GM12878 (cell line): Measurements from ENCODE around the gene EVC. TPM values are rescaled to one million over a fixed set of nuclear protein-coding genes. Genes with fewer than 3 reads are reported as not detected.

Experiments used
- ATAC-seq: fragments of 200-7000 bp; cut with Tn5 transposase; 3 replicates; pipeline ENCODE4 v1.9.1; 2020; ENCODE audit warnings: mild to moderate bottlenecking, moderate library complexity
- BruUV-seq: library from RNA; stranded (reverse); fragments of 400-500 nt; replicated peaks from 2 replicates; lab custom pipeline; 2021; lab: Mats Ljungman, UMichigan
- CTCF ChIA-PET: fragments of 300-600 bp; sonication (Branson Sonifier 250); formaldehyde crosslinking; extraction: SDS; loops from one replicate; lab custom pipeline; 2021; ENCODE audit warnings: inconsistent platforms; lab: Yijun Ruan, JAX
- POLR2A ChIA-PET: fragments of 350-600 bp; formaldehyde crosslinking; extraction: SDS; loops from one replicate; lab custom pipeline; 2021; ENCODE audit warnings: inconsistent platforms; lab: Charles Lee
- RAD21 ChIA-PET: fragments of 300-600 bp; sonication (Branson Sonifier 250); formaldehyde crosslinking; loops from one replicate; lab custom pipeline; 2023; ENCODE audit warnings: antibody characterized with exemption; ENCODE audit not compliant: unreplicated experiment; lab: Charles Lee
- SMC1A ChIA-PET: fragments of 300-600 bp; sonication (Branson Sonifier 250); formaldehyde crosslinking; loops from one replicate; lab custom pipeline; 2023; ENCODE audit not compliant: unreplicated experiment, uncharacterized antibody; lab: Charles Lee
- DNase-seq: peaks from one replicate; pipeline ENCODE4 v3.0.0-alpha.2; 2011; ENCODE audit warnings: low read depth, low spot score
- FAIRE-seq: peaks from 3 replicates; lab custom pipeline; 2011; peaks lifted over from hg19 to GRCh38; lab: Jason Lieb, UNC
- H2AFZ ChIP-seq: 2 replicates; pipeline ENCODE4 v1.6.0; 2011; ENCODE audit warnings: low read depth, low read length, control low read depth; ENCODE audit not compliant: control insufficient read depth
- H3K27ac ChIP-seq: 2 replicates; pipeline ENCODE4 v1.5.1; 2011; ENCODE audit warnings: control low read depth; ENCODE audit not compliant: control insufficient read depth, insufficient read depth
- H3K27me3 ChIP-seq, 2 experiments: replicated peaks in 1 of 2; 2 replicates each; pipeline versions ENCODE4 v1.6.0 to v1.6.1; 2011; ENCODE audit warnings: low read length in 1 of 2; ENCODE audit not compliant: control insufficient read depth in 2 of 2, insufficient read depth in 2 of 2
- H3K36me3 ChIP-seq, 2 experiments: 2 replicates each; pipeline ENCODE4 v1.5.1; 2011; ENCODE audit warnings: low read length in 1 of 2; ENCODE audit not compliant: control insufficient read depth in 2 of 2, insufficient read depth in 2 of 2
- H3K4me1 ChIP-seq: 2 replicates; pipeline ENCODE4 v1.6.1; 2011; ENCODE audit warnings: mild to moderate bottlenecking, low read length, moderate library complexity, mixed read lengths; ENCODE audit not compliant: control insufficient read depth, insufficient read depth
- H3K4me2 ChIP-seq: 2 replicates; pipeline ENCODE4 v1.6.0; 2011; ENCODE audit warnings: control low read depth; ENCODE audit not compliant: control insufficient read depth, insufficient read depth
- H3K4me3 ChIP-seq: fragments of 200-600 bp; sonication (generic); 2 replicates; pipeline ENCODE4 v1.5.1; 2016
- H3K79me2 ChIP-seq: 2 replicates; pipeline ENCODE4 v1.6.0; 2011; ENCODE audit warnings: low read length; ENCODE audit not compliant: control insufficient read depth, insufficient read depth
- H3K9ac ChIP-seq: 2 replicates; pipeline ENCODE4 v1.8.0; 2011; ENCODE audit warnings: low read length, control low read depth, mixed read lengths; ENCODE audit not compliant: control insufficient read depth, insufficient read depth
- H3K9me3 ChIP-seq: replicated peaks from 3 replicates; pipeline ENCODE4 v1.5.1; 2011; ENCODE audit warnings: mild to moderate bottlenecking, low read length; ENCODE audit not compliant: control insufficient read depth, insufficient read depth
- H4K20me1 ChIP-seq: 2 replicates; pipeline ENCODE4 v1.6.0; 2011; ENCODE audit not compliant: control insufficient read depth, insufficient read depth
- CEBPB ChIP-seq, 2 experiments: fragments of 150-350 bp in 1 of 2; IDR thresholded peaks; 2 replicates each; pipeline ENCODE4 v1.6.1; 2012 to 2014; ENCODE audit warnings: low read depth in 2 of 2, low read length in 2 of 2, borderline replicate concordance in 1 of 2, inconsistent platforms in 1 of 2
- CHD1 ChIP-seq: IDR thresholded peaks from 2 replicates; pipeline ENCODE4 v1.6.1; 2012; ENCODE audit warnings: low read depth, low read length, improper control_type of control experiment
- HDGF ChIP-seq: fragments of 450-650 bp; IDR thresholded peaks from 2 replicates; pipeline ENCODE4 v1.6.1; 2016; ENCODE audit warnings: antibody characterized with exemption
- KDM1A ChIP-seq: fragments of 200-600 bp; sonication (generic); IDR thresholded peaks from 2 replicates; pipeline ENCODE4 v1.6.1; 2016; ENCODE audit warnings: borderline replicate concordance
- MAX ChIP-seq: IDR thresholded peaks from 2 replicates; pipeline ENCODE4 v1.6.1; 2012; ENCODE audit warnings: low read depth, low read length, improper control_type of control experiment
- MXI1 ChIP-seq: fragments of 150-350 bp; IDR thresholded peaks from 2 replicates; pipeline ENCODE4 v1.6.1; 2011; ENCODE audit warnings: low read depth, mild to moderate bottlenecking, inconsistent platforms, low read length, improper control_type of control experiment
- POLR2A ChIP-seq: IDR thresholded peaks from 2 replicates; pipeline ENCODE4 v1.6.1; 2011; ENCODE audit warnings: low read depth, mild to moderate bottlenecking, low read length
- RFX5 ChIP-seq: IDR thresholded peaks from 2 replicates; pipeline ENCODE4 v1.6.1; 2011; ENCODE audit warnings: low read depth, low read length, improper control_type of control experiment
- SIN3A ChIP-seq: IDR thresholded peaks from 2 replicates; pipeline ENCODE4 v1.6.1; 2012; ENCODE audit warnings: low read depth, low read length, improper control_type of control experiment
- SMAD1 ChIP-seq: fragments of 450-650 bp; IDR thresholded peaks from 2 replicates; pipeline ENCODE4 v1.6.1; 2018; ENCODE audit warnings: mild to moderate bottlenecking, low read depth; ENCODE audit not compliant: partially characterized antibody
- ZNF24 ChIP-seq: fragments of 450-650 bp; IDR thresholded peaks from 2 replicates; pipeline ENCODE4 v1.6.1; 2017; ENCODE audit warnings: antibody characterized with exemption, mild to moderate bottlenecking
- WGBS: methylation state at CpG from one replicate; pipeline ENCODE4 v1.1.6; 2016; ENCODE audit warnings: low lambda C conversion rate; ENCODE audit not compliant: insufficient replicate concordance, insufficient coverage; ENCODE audit errors: missing lambda C conversion rate; 5-methylcytosine and 5-hydroxymethylcytosine counted together
- in situ Hi-C: fragments of 300-500 bp; cut with MboI; formaldehyde crosslinking; loops from 9 replicates; pipeline ENCODE4 v1.14.3; 2018; ENCODE audit warnings: mixed read lengths
- intact Hi-C: fragments of 100-400 bp; cut with micrococcal nuclease; formaldehyde crosslinking; loops from one replicate; pipeline ENCODE4 v1.14.2; 2022; ENCODE audit not compliant: unreplicated experiment
- polyA plus RNA-seq, 11 experiments: library from polyadenylated mRNA; depleted of rRNA in 4 of 11; unstranded in 6 of 11; stranded (reverse) in 5 of 11; fragments of >200 nt; fragmentation: Nextera tagmentation in 4 of 11; fragmentation: Illumina TruSeq in 1 of 11; extraction: Ambion mirVana in 4 of 11; extraction: Trizol in 1 of 11; gene quantifications; 1 replicate in 1 of 11; 2 replicates in 10 of 11; pipeline versions ENCODE4 v1.2.1 to v1.2.3, GENCODE V29; 2011 to 2016; ENCODE audit warnings: inconsistent platforms in 2 of 11, missing spikeins in 2 of 11, low read depth in 1 of 11
- total RNA-seq, 4 experiments: library from RNA; depleted of rRNA in 3 of 4; stranded (reverse); fragments of >200 nt in 3 of 4; fragmentation: Illumina TruSeq in 1 of 4; extraction: Trizol in 1 of 4; gene quantifications; 2 replicates each; pipeline versions ENCODE4 v1.2.1 to v1.2.3, GENCODE V29; 2013 to 2021

The EVC gene
- total and polyA plus RNA-seq, 10 of the 15 experiments (the other 5 are each of a cell fraction or from before 2014, with no cell fraction given), result 0.87 to 55.9 (median 15.6) TPM

GRCh38 chr4:5749568-5749967 lies 38.6 kb downstream of the EVC start:
- POLR2A ChIA-PET, result no interaction called here
- TF ChIP-seq SIN3A, result no peak
- no peak for TF ChIP-seq CHD1
- no peak for TF ChIP-seq POLR2A
- no peak for TF ChIP-seq MXI1
- no peak for TF ChIP-seq CEBPB (IDR thresholded peaks at IDR 0.05; ENCODE audit: borderline replicate concordance in 1 of 2, low read depth in 2 of 2, low read length in 2 of 2)
- TF ChIP-seq ZNF24, result no peak
- TF ChIP-seq HDGF, result no peak
- no peak for TF ChIP-seq MAX
- TF ChIP-seq SMAD1, result no peak
- no peak for TF ChIP-seq KDM1A
- TF ChIP-seq RFX5, result no peak
- TF ChIP-seq, all 136 proteins: peak for 0
- Histone ChIP-seq H3K27me3 (no peaks in the 10 kb centered on the region), H3K27ac (no peak overlapping the region), H3K4me3 (no peak overlapping the region), H3K4me1 (no peaks in the 10 kb centered on the region), H3K9me3 (no peaks in the 10 kb centered on the region), H4K20me1 (no peaks in the 10 kb centered on the region), H3K9ac (no peak overlapping the region), H3K79me2 (no peaks in the 10 kb centered on the region), H2AFZ (no peak overlapping the region), H3K36me3 (peaks cover 0 to 1% of the 10 kb centered on the region in 2 experiments; a peak in 2 of 4 replicates), H3K4me2 (no peak overlapping the region)
- DNase-seq (no peak), FAIRE-seq (no peak), ATAC-seq (no peak)
- no TSS peak for BruUV-seq
- intact Hi-C loops, result no loop called here
- RAD21 ChIA-PET, result no interaction called here
- in situ Hi-C loops, result no loop called here
- CTCF ChIA-PET, result no interaction called here
- WGBS, result 0% methylated on average over 9 of the region's 9 CpGs
- SMC1A ChIA-PET, result interaction anchor here (0.7 to 1.6 kb wide), 2 partner anchors 8 to 37 kb away, joined by 3 read pairs; no protein-coding TSS in a partner anchor
